Activated B cell treated with CpG ODN at 0.5 μM for 24 hours (primary cell): ENCODE measurements around the gene RNASE11. TPM values are rescaled to one million over a fixed set of nuclear protein-coding genes. Genes with fewer than 3 reads are reported as not detected.

ENCODE experiments used
- ATAC-seq: fragments of 200-7000 bp; cut with Tn5 transposase; one replicate; pipeline ENCODE4 v1.10.0; 2021; ENCODE audit warnings: low read depth, mild to moderate bottlenecking, moderate library complexity
- CTCF ChIA-PET: fragments of 350-600 bp; sonication (Branson Sonifier 250); formaldehyde crosslinking; loops from one replicate; lab custom pipeline; 2021; ENCODE audit warnings: antibody characterized with exemption; lab: Charles Lee
- POLR2A ChIA-PET: fragments of 350-600 bp; sonication (Branson Sonifier 250); formaldehyde crosslinking; loops from one replicate; lab custom pipeline; 2021; ENCODE audit warnings: antibody characterized with exemption; lab: Charles Lee
- DNase-seq: peaks from one replicate; pipeline ENCODE4 v3.0.0; 2022
- H3K27ac Mint-ChIP-seq: one replicate; pipeline ENCODE4 v1.8.0; 2020; ENCODE audit warnings: mixed read lengths
- H3K27me3 Mint-ChIP-seq: one replicate; pipeline ENCODE4 v1.8.0; 2021; ENCODE audit warnings: mixed read lengths
- H3K36me3 Mint-ChIP-seq: one replicate; pipeline ENCODE4 v1.8.0; 2021; ENCODE audit warnings: low read depth, mixed read lengths
- H3K4me1 Mint-ChIP-seq: one replicate; pipeline ENCODE4 v1.8.0; 2021; ENCODE audit warnings: mixed read lengths
- H3K4me3 Mint-ChIP-seq: one replicate; pipeline ENCODE4 v1.8.0; 2020; ENCODE audit warnings: mild to moderate bottlenecking, mixed read lengths
- H3K9me3 Mint-ChIP-seq: one replicate; pipeline ENCODE4 v1.8.0; 2020; ENCODE audit warnings: mixed read lengths
- CTCF ChIP-seq: fragments of 200-600 bp; IDR thresholded peaks from one replicate; pipeline ENCODE4 v1.8.0; 2022; ENCODE audit warnings: antibody characterized with exemption, mild to moderate bottlenecking
- intact Hi-C: fragments of 100-400 bp; cut with micrococcal nuclease; formaldehyde crosslinking; loops from one replicate; pipeline ENCODE4 v1.15.1; 2024
- total RNA-seq: library from RNA; stranded (reverse); gene quantifications from 2 replicates; pipeline ENCODE4 v1.2.3, GENCODE V29; 2022

The RNASE11 gene
- not detected in 2 replicates for total RNA-seq

- H3K4me1 Mint-ChIP-seq: no peaks in the 10 kb centered on the region
- H3K36me3 Mint-ChIP-seq: no peaks in the 10 kb centered on the region
- peaks cover 24% of the 10 kb centered on the region for H3K27me3 Mint-ChIP-seq
- H3K4me3 Mint-ChIP-seq: no peak within 1 kb of the TSS
- ChIA-PET CTCF (no interaction called here), POLR2A (no interaction called here)
- DNase-seq (no peak), ATAC-seq (no peak)
- TF ChIP-seq CTCF: no peak
- intact Hi-C loops: no loop called here
- no peak within 1 kb of the TSS for H3K27ac Mint-ChIP-seq
- H3K9me3 Mint-ChIP-seq: peaks cover 4% of the 10 kb centered on the region
These were observed at the start of gene RNASE11 for GRCh38 chr14:20587489-20588154. Gene RNASE11 (minus strand): TSS chr14:20588001.

GRCh38 chr14:20632831-20633691, 45.3 kb upstream of the RNASE11 start:
- Mint-ChIP-seq H3K27me3 (peaks cover 30% of the 10 kb centered on the region), H3K36me3 (peaks cover 5% of the 10 kb centered on the region), H3K9me3 (peaks cover 4% of the 10 kb centered on the region), H3K27ac (peak overlapping the region; percentile 89), H3K4me1 (peaks cover 49% of the 10 kb centered on the region), H3K4me3 (peak overlapping the region; percentile 82)
- DNase-seq: no peak
- ChIA-PET CTCF (interaction anchor here (0.5 to 5.7 kb wide), 4 partner anchors 22 to 306 kb away, joined by 3 to 43 read pairs (median 4); no protein-coding TSS in a partner anchor), POLR2A (interaction anchor here (0.9 to 2.5 kb wide), 5 partner anchors 11 to 50 kb away, joined by 3 to 18 read pairs (median 4); no protein-coding TSS in a partner anchor)
- no peak for TF ChIP-seq CTCF
- intact Hi-C loops: loop anchor here (1.0 to 10.0 kb wide), 2 partner anchors 50 to 442 kb away; partner anchors contain the start of gene ARHGEF40
- peak; percentile 72 for ATAC-seq

- ChIA-PET POLR2A (interaction anchor here (0.9 to 2.5 kb wide), 6 partner anchors 10 to 290 kb away, joined by 3 to 18 read pairs (median 6); partner anchors contain the start of gene PARP2), CTCF (interaction anchor here (0.5 to 5.7 kb wide), 4 partner anchors 21 to 306 kb away, joined by 3 to 43 read pairs (median 4); no protein-coding TSS in a partner anchor)
- no peak for TF ChIP-seq CTCF
- ATAC-seq (peak; percentile 23), DNase-seq (no peak)
- H3K27me3 Mint-ChIP-seq: peaks cover 30% of the 10 kb centered on the region
- peaks cover 54% of the 10 kb centered on the region for H3K4me1 Mint-ChIP-seq
- H3K9me3 Mint-ChIP-seq: peaks cover 4% of the 10 kb centered on the region
- H3K4me3 Mint-ChIP-seq: peak overlapping the region; percentile 82
- intact Hi-C loops: loop anchor here (1.0 to 10.0 kb wide), 2 partner anchors 51 to 442 kb away; partner anchors contain the start of gene ARHGEF40
- H3K36me3 Mint-ChIP-seq: peaks cover 5% of the 10 kb centered on the region
- peak overlapping the region; percentile 89 for H3K27ac Mint-ChIP-seq
These were observed 44.6 kb upstream of the RNASE11 start for GRCh38 chr14:20632448-20632830.

GRCh38 chr14:20631880-20632389, 44.1 kb upstream of the RNASE11 start:
- Mint-ChIP-seq H3K27ac (peak overlapping the region; percentile 30), H3K36me3 (peaks cover 5% of the 10 kb centered on the region), H3K27me3 (peaks cover 30% of the 10 kb centered on the region), H3K9me3 (peaks cover 4% of the 10 kb centered on the region), H3K4me3 (peak overlapping the region; percentile 82), H3K4me1 (peaks cover 58% of the 10 kb centered on the region)
- TF ChIP-seq CTCF: no peak
- ATAC-seq (no peak), DNase-seq (no peak)
- intact Hi-C loops: loop anchor here (1.0 to 10.0 kb wide), 4 partner anchors 9 to 443 kb away; partner anchors contain the start of genes ARHGEF40 and PARP2
- ChIA-PET CTCF (interaction anchor here (0.6 to 5.7 kb wide), 5 partner anchors 20 to 305 kb away, joined by 3 to 43 read pairs (median 4); no protein-coding TSS in a partner anchor), POLR2A (interaction anchor here (0.9 to 2.5 kb wide), 6 partner anchors 10 to 289 kb away, joined by 3 to 18 read pairs (median 6); partner anchors contain the start of gene PARP2)
